SU-DHL-6 (cell line): ENCODE results near the gene LRRC46.

Source experiments
- H2AFZ ChIP-seq: fragments of 200-600 bp; sonication (generic); 2 replicates; pipeline ENCODE4 v1.6.1; 2014; ENCODE audit warnings: low read depth, mild to moderate bottlenecking, moderate library complexity, mixed read lengths, antibody characterized with exemption, low read length; ENCODE audit not compliant: severe bottlenecking
- H3F3A ChIP-seq: fragments of 200-600 bp; shearing (Covaris generic); 2 replicates; pipeline ENCODE4 v1.6.0; 2016; ENCODE audit warnings: antibody characterized with exemption, mild to moderate bottlenecking; ENCODE audit not compliant: insufficient read depth
- H3K27ac ChIP-seq: fragments of 200-600 bp; sonication (generic); 2 replicates; pipeline ENCODE4 v1.5.1; 2016; ENCODE audit warnings: low read depth, mild to moderate bottlenecking, low read length, moderate library complexity, mixed read lengths
- H3K27me3 ChIP-seq: fragments of 200-600 bp; sonication (generic), shearing (Covaris generic); 2 replicates; pipeline ENCODE4 v1.6.0; 2014; ENCODE audit warnings: mild to moderate bottlenecking, low read length
- H3K36me3 ChIP-seq: fragments of 200-600 bp; sonication (generic); 2 replicates; pipeline ENCODE4 v1.6.1; 2014; ENCODE audit warnings: mild to moderate bottlenecking, low read length, mixed read lengths
- H3K4me2 ChIP-seq: fragments of 300-600, 200-600 bp; shearing (Covaris generic), sonication (generic); 2 replicates; pipeline ENCODE4 v1.6.0; 2014; ENCODE audit warnings: low read length, low read depth, mild to moderate bottlenecking; ENCODE audit not compliant: poor library complexity, severe bottlenecking
- H3K4me3 ChIP-seq: fragments of 200-600 bp; sonication (generic); 2 replicates; pipeline ENCODE4 v1.5.1; 2014; ENCODE audit warnings: antibody characterized with exemption, low read length, mild to moderate bottlenecking, mixed read lengths; ENCODE audit not compliant: insufficient read depth, poor library complexity, severe bottlenecking
- H3K79me2 ChIP-seq: fragments of 200-600 bp; sonication (generic); 2 replicates; pipeline ENCODE4 v1.6.1; 2014; ENCODE audit warnings: mild to moderate bottlenecking, low read length, moderate library complexity; ENCODE audit not compliant: insufficient read depth
- H3K9ac ChIP-seq: fragments of 200-600 bp; sonication (generic); 2 replicates; pipeline ENCODE4 v1.7.0; 2014; ENCODE audit warnings: mild to moderate bottlenecking, low read length
- H3K9me2 ChIP-seq: fragments of 200-600 bp; sonication (generic); replicated peaks from 2 replicates; pipeline ENCODE4 v1.6.1; 2014; ENCODE audit warnings: low read length; ENCODE audit not compliant: insufficient read depth
- H3K9me3 ChIP-seq: fragments of 200-600 bp; sonication (generic); 2 replicates; pipeline ENCODE4 v1.6.1; 2014; ENCODE audit warnings: low read length, mixed read lengths; ENCODE audit not compliant: insufficient read depth
- H4K20me1 ChIP-seq: fragments of 200-600 bp; sonication (generic); 2 replicates; pipeline ENCODE4 v1.6.1; 2014; ENCODE audit warnings: low read depth, mild to moderate bottlenecking, antibody characterized with exemption, low read length, moderate library complexity, mixed read lengths
- CTCF ChIP-seq: fragments of 200-600 bp; sonication (generic); IDR thresholded peaks from one replicate; pipeline ENCODE4 v1.5.1; 2017; ENCODE audit warnings: antibody characterized with exemption, mild to moderate bottlenecking, low read length, moderate library complexity; ENCODE audit not compliant: insufficient read depth, poor library complexity, severe bottlenecking
- EZH2phosphoT487 ChIP-seq: fragments of 200-600 bp; sonication (generic), shearing (Covaris generic); conservative IDR thresholded peaks from 2 replicates; pipeline ENCODE4 v1.6.1; 2018; ENCODE audit warnings: mild to moderate bottlenecking, antibody characterized with exemption, low read length, moderate library complexity, mixed read lengths

Gene LRRC46

GRCh38 chr17:47882695-47883588 lies 51.5 kb downstream of the LRRC46 start:
- H3K27ac ChIP-seq = no peak overlapping the region
- no peak for TF ChIP-seq CTCF
- no peak for TF ChIP-seq EZH2phosphoT487
- no peaks in the 10 kb centered on the region for H3K9me2 ChIP-seq
- H3K9ac ChIP-seq = no peak overlapping the region
- H3K4me3 ChIP-seq = no peak overlapping the region
- H2AFZ ChIP-seq = no peak overlapping the region
- no peaks in the 10 kb centered on the region for H3K79me2 ChIP-seq
- no peak overlapping the region for H3K4me2 ChIP-seq
- no peaks in the 10 kb centered on the region for H4K20me1 ChIP-seq
- H3K36me3 ChIP-seq = no peaks in the 10 kb centered on the region
- no peaks in the 10 kb centered on the region for H3K27me3 ChIP-seq
- no peaks in the 10 kb centered on the region for H3F3A ChIP-seq
- no peaks in the 10 kb centered on the region for H3K9me3 ChIP-seq

DNA sequence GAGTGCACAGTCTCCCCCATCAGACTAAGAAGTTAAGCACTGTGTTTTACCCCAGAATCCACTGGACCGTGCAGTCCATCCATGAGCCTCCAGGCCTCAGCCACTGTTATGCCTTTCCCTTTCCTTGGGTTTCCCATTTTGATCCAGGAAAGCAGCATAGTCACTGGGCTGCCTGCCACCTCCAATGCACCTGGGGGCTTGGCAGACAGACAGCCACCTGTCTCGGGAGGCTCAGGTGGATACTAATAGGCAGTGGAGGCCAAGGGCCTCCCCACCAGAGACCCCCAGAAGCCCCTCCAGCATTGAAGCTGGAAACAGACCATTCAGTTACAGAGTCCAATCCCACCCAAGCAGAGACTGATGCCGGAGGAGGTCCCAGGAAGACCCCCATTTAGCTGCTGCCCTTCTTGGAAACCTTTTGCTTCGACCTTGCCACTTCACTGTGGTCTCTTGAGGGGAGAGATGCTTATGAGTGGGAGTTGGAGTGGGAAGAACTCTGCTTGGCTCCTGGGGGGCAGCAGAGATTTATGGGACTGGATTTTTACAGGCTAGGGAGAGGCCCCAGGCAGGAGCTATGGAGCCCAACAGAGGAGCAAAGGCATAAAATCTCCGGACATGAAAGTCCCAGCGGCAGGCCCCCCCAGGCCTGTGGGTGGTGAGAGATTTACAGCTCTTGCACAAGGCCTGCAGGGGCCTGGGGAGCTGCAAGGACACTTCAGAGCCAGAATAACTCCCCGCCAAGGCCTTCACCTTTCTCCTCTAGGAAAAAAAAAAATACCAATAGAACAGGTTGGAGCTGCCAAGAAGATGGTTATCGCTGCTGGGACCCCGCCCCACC lies 52.3 kb downstream of the LRRC46 start:
- H3K36me3 ChIP-seq = no peaks in the 10 kb centered on the region
- no peak overlapping the region for H3K27ac ChIP-seq
- no peaks in the 10 kb centered on the region for H3K27me3 ChIP-seq
- H3K79me2 ChIP-seq = no peaks in the 10 kb centered on the region
- H3K9me2 ChIP-seq = no peaks in the 10 kb centered on the region
- no peaks in the 10 kb centered on the region for H3F3A ChIP-seq
- no peaks in the 10 kb centered on the region for H4K20me1 ChIP-seq
- no peaks in the 10 kb centered on the region for H3K9me3 ChIP-seq
- no peak for TF ChIP-seq EZH2phosphoT487
- TF ChIP-seq CTCF = no peak
- no peak overlapping the region for H3K4me3 ChIP-seq
- H2AFZ ChIP-seq = no peak overlapping the region
- no peak overlapping the region for H3K4me2 ChIP-seq
- no peak overlapping the region for H3K9ac ChIP-seq

DNA sequence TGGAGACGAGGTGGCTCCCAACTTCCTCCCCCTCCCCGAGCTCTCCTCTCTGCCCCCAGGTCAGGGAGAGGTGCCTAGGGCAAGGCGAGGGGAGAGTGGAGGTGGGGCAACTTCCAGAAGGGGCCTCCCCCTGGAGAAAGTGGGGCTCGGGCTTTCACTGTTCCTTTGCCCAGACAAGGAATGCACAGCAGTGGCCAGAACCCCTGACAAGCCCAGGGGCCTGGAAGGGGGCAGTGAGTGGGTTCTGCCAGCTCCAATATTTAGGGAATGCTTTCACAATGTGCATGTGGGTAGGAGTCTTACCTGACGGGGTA lies 52.9 kb downstream of the LRRC46 start:
- H2AFZ ChIP-seq = no peak overlapping the region
- no peak overlapping the region for H3K9ac ChIP-seq
- no peaks in the 10 kb centered on the region for H3K9me2 ChIP-seq
- H3K4me3 ChIP-seq = no peak overlapping the region
- no peak overlapping the region for H3K27ac ChIP-seq
- H3K36me3 ChIP-seq = no peaks in the 10 kb centered on the region
- H4K20me1 ChIP-seq = no peaks in the 10 kb centered on the region
- H3K27me3 ChIP-seq = no peaks in the 10 kb centered on the region
- H3K4me2 ChIP-seq = no peak overlapping the region
- no peaks in the 10 kb centered on the region for H3K9me3 ChIP-seq
- H3K79me2 ChIP-seq = no peaks in the 10 kb centered on the region
- H3F3A ChIP-seq = no peaks in the 10 kb centered on the region
- no peak for TF ChIP-seq EZH2phosphoT487
- TF ChIP-seq CTCF = no peak
